A549 (cell line): ENCODE results near the gene PTGES2. TPM values are rescaled to one million over a fixed set of nuclear protein-coding genes. Genes with fewer than 3 reads are reported as not detected.

Experiments used
- ATAC-seq, 2 experiments: fragments of 200-7000 bp in 1 of 2; fragments of >200 bp in 1 of 2; cut with Nextera tagmentation in 1 of 2; cut with Tn5 transposase in 1 of 2; 3 replicates each; pipeline versions ENCODE4 v1.8.0 to v1.9.1; 2018 to 2020; ENCODE audit warnings: mild to moderate bottlenecking in 1 of 2, moderate library complexity in 1 of 2
- CTCF ChIA-PET: fragments of 300-600 bp; sonication (Branson Sonifier 250); formaldehyde crosslinking; extraction: SDS; loops from one replicate; lab custom pipeline; 2021; ENCODE audit warnings: antibody characterized with exemption, inconsistent platforms; lab: Yijun Ruan, JAX
- POLR2A ChIA-PET: fragments of 350-600 bp; formaldehyde crosslinking; extraction: SDS; loops from one replicate; lab custom pipeline; 2021; ENCODE audit warnings: antibody characterized with exemption, inconsistent platforms; lab: Yijun Ruan, JAX
- DNase-seq, 2 experiments: peaks; one replicate each; pipeline versions ENCODE4 v3.0.0 to v3.0.0-alpha.2; 2011 to 2016; ENCODE audit warnings: low read depth in 1 of 2, low spot score in 1 of 2
- FAIRE-seq: peaks from 2 replicates; lab custom pipeline; 2011; peaks lifted over from hg19 to GRCh38; lab: Jason Lieb, UNC
- H3K27ac ChIP-seq, 2 experiments: fragments of >200 bp; sonication (Bioruptor Twin); formaldehyde crosslinking; 3 replicates each; pipeline ENCODE4 v1.5.1; 2016 to 2017
- H3K4me1 ChIP-seq: fragments of >200 bp; sonication (Bioruptor Twin); formaldehyde crosslinking; 3 replicates; pipeline ENCODE4 v1.6.1; 2016
- H3K4me2 ChIP-seq: fragments of >200 bp; sonication (Bioruptor Twin); formaldehyde crosslinking; 3 replicates; pipeline ENCODE4 v1.6.1; 2016
- H3K4me3 ChIP-seq: fragments of >200 bp; sonication (Bioruptor Twin); formaldehyde crosslinking; 3 replicates; pipeline ENCODE4 v1.5.1; 2016
- H3K9me3 ChIP-seq: fragments of >200 bp; sonication (Bioruptor Twin); formaldehyde crosslinking; 3 replicates; pipeline ENCODE4 v1.6.1; 2016
- EHF ChIP-seq: fragments of 250-450 bp; sonication (Bioruptor Pico); IDR thresholded peaks from 2 replicates; pipeline ENCODE4 v1.5.0; 2020; ENCODE audit warnings: mild to moderate bottlenecking
- ESRRA ChIP-seq: fragments of 150-350 bp; IDR thresholded peaks from 2 replicates; pipeline ENCODE4 v1.6.1; 2014; ENCODE audit warnings: mild to moderate bottlenecking, low read length, borderline replicate concordance
- HEYL ChIP-seq: fragments of 250-450 bp; sonication (Bioruptor Pico); IDR thresholded peaks from 2 replicates; pipeline ENCODE4 v1.8.0; 2021; ENCODE audit warnings: mild to moderate bottlenecking, moderate library complexity
- HOXA7 ChIP-seq: fragments of 250-450 bp; sonication (Bioruptor Pico); IDR thresholded peaks from 2 replicates; pipeline ENCODE4 v1.5.0; 2020; ENCODE audit warnings: mild to moderate bottlenecking, moderate library complexity
- JUN ChIP-seq, 2 experiments: fragments of >200 bp; sonication (Bioruptor Twin); formaldehyde crosslinking; IDR thresholded peaks; 2 replicates in 1 of 2; 3 replicates in 1 of 2; pipeline ENCODE4 v1.6.1; 2016 to 2017
- JUNB ChIP-seq: fragments of >200 bp; sonication (Bioruptor Twin); formaldehyde crosslinking; IDR thresholded peaks from 2 replicates; pipeline ENCODE4 v1.6.1; 2016
- KDM1A ChIP-seq: fragments of 200-600 bp; sonication (generic); IDR thresholded peaks from 2 replicates; pipeline ENCODE4 v1.6.1; 2016; ENCODE audit warnings: low read depth, mild to moderate bottlenecking
- MAFK ChIP-seq: fragments of 450-650 bp; IDR thresholded peaks from 2 replicates; pipeline ENCODE4 v1.6.1; 2014; ENCODE audit not compliant: partially characterized antibody
- MYC ChIP-seq: IDR thresholded peaks from 2 replicates; pipeline ENCODE4 v1.6.1; 2012; ENCODE audit warnings: mild to moderate bottlenecking, inconsistent platforms, low read length, improper control_type of control experiment, borderline replicate concordance
- NFE2L2 ChIP-seq: fragments of 150-350 bp; conservative IDR thresholded peaks from 2 replicates; pipeline ENCODE4 v1.6.1; 2014; ENCODE audit warnings: low read length
- NPAS2 ChIP-seq: fragments of 250-450 bp; sonication (Bioruptor Pico); IDR thresholded peaks from 2 replicates; pipeline ENCODE4 v1.8.0; 2022; ENCODE audit warnings: mild to moderate bottlenecking, moderate library complexity, borderline replicate concordance
- NR3C1 ChIP-seq: fragments of >200 bp; sonication (Bioruptor Twin); formaldehyde crosslinking; IDR thresholded peaks from 3 replicates; pipeline ENCODE4 v1.6.1; 2017
- POLR2A ChIP-seq: IDR thresholded peaks from 2 replicates; pipeline ENCODE4 v1.6.1; 2012; ENCODE audit warnings: mild to moderate bottlenecking, low read length
- POLR2AphosphoS2 ChIP-seq: conservative IDR thresholded peaks from 2 replicates; pipeline ENCODE4 v1.6.1; 2012; ENCODE audit warnings: low read length, improper control_type of control experiment, inconsistent platforms
- RAD21 ChIP-seq, 2 experiments: fragments of >200 bp in 1 of 2; sonication (Bioruptor Twin) in 1 of 2; formaldehyde crosslinking in 1 of 2; IDR thresholded peaks in 1 of 2; conservative IDR thresholded peaks in 1 of 2; 2 replicates in 1 of 2; 3 replicates in 1 of 2; pipeline ENCODE4 v1.6.1; 2012 to 2018; ENCODE audit warnings: inconsistent platforms in 1 of 2
- WGBS: methylation state at CpG from one replicate; pipeline ENCODE4 v1.1.6; 2017; ENCODE audit errors: missing lambda C conversion rate; 5-methylcytosine and 5-hydroxymethylcytosine counted together
- polyA plus RNA-seq, 4 experiments: library from polyadenylated mRNA; depleted of rRNA in 3 of 4; stranded (reverse); fragments of >200 nt; fragmentation: RNase III in 1 of 4; extraction: RNeasy Plus Mini Kit Qiagen cat#74134 plus additional on column Dnase treatment in 1 of 4; gene quantifications; 2 replicates in 3 of 4; 3 replicates in 1 of 4; pipeline ENCODE4 v1.2.3, GENCODE V29; 2011 to 2017
- TF ChIP-seq, protein P1 (sequence below): fragments of 450-650 bp; IDR thresholded peaks from 2 replicates; pipeline ENCODE4 v1.6.1; 2014; ENCODE audit warnings: antibody characterized with exemption
- TF ChIP-seq, protein P2 (sequence below): IDR thresholded peaks from 2 replicates; pipeline ENCODE4 v1.6.1; 2012
- TF ChIP-seq, protein P3 (sequence below): fragments of >200 bp; sonication (Bioruptor Twin); formaldehyde crosslinking; IDR thresholded peaks from 2 replicates; pipeline ENCODE4 v1.6.1; 2016
- TF ChIP-seq, protein P4 (sequence below): fragments of 250-450 bp; sonication (Bioruptor Pico); IDR thresholded peaks from 2 replicates; pipeline ENCODE4 v1.5.0; 2021; ENCODE audit warnings: mild to moderate bottlenecking, moderate library complexity, borderline replicate concordance
- TF ChIP-seq, protein P5 (sequence below): fragments of >200 bp; sonication (Bioruptor Twin); formaldehyde crosslinking; IDR thresholded peaks from 3 replicates; pipeline ENCODE4 v1.6.1; 2016

Gene PTGES2
- polyA plus RNA-seq, 2 of the 4 experiments (the other 2 are of a cell fraction) = 94.1 to 94.5 TPM

DNA sequence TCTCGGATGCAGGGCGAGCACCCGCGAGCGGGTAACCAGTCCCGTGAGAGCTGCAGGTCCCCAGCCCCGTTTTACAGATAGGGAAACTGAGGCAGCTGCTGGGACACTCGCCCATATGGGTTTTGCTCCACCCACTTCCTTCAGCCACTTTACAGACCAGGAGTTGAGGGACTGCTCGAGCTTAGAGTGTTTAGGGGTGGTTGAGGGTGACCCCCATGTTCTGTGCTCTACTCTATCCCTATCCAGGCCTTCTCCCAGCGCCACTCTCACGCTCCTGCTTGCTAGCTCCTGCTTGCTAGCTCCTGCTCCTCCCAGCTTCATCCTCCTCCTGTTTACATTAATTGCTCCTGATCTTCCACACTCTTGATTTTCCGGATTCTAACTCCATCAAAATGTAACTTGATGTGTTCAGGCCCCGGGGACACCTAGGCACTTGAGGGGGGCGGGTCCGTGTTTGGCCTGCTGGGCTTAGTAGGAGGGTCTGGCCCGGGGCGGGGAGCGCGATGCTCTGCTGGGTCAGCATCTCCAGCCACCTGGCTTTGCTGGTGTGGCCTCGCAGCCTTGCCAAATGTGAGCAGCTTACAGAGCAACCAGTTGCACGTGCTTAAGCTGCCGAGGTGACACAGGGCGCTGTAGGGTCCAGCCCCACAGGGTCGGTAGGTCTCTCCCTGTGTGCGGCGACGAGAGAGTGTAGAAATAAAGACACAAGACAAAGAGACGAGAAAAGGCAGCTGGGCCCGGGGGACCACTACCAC is 1.5 kb upstream of the PTGES2 start:
- DNase-seq = no peak
- peak overlapping the region; percentile 97 for H3K4me2 ChIP-seq

DNA sequence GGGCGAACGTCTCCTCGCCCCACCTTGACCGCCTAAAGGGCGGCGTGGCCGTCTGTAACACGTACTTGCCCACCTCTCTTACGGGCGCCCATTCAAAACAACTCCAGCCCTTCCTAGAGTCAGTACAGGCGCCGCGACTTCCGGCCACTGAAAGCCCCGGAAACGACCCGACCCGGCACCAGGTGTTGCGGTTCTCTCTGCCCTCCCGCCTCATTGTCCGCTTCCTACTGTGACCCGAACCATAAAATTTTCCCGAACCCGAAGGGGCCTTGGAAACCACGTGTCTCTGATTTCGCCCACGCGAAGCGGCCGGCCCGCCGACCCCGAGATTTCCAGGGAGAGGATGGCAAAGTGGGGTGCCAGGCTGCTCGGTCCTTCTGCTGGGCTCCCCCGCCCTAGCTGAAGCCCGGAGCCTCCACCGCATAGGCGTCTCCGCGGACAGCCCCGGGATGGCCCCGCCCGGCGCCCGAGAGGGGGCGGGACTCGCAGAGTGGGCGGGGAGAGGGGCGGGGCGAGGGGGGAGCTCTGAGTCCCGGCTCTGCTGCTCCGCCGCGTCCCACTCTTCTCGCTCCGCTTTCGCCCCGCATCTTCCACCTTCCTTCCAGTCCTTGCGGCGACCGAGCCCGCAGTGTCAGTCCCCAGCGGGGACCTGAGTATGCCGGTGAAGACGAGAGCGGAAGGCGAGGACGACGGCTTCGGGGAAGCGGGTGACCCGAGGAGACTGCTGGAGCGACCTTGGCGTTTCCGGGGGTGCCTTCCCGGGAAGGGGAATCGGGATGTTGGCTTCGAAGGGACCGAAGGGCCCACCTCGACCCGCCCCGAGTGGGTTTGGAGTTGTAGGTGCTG is 684 bp upstream of the PTGES2 start:
- TF ChIP-seq, protein P1, sequence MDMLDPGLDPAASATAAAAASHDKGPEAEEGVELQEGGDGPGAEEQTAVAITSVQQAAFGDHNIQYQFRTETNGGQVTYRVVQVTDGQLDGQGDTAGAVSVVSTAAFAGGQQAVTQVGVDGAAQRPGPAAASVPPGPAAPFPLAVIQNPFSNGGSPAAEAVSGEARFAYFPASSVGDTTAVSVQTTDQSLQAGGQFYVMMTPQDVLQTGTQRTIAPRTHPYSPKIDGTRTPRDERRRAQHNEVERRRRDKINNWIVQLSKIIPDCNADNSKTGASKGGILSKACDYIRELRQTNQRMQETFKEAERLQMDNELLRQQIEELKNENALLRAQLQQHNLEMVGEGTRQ = peak; percentile 77
- peak; percentile 72 for TF ChIP-seq POLR2A
- no peak for TF ChIP-seq NPAS2 (CRISPR knock-in tag)
- no peak for TF ChIP-seq HEYL (CRISPR knock-in tag)
- TF ChIP-seq, protein P2, sequence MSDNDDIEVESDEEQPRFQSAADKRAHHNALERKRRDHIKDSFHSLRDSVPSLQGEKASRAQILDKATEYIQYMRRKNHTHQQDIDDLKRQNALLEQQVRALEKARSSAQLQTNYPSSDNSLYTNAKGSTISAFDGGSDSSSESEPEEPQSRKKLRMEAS = peak; percentile 93
- peak; percentile 17; the same call in 1 of the 2 replicates for TF ChIP-seq MYC
- TF ChIP-seq JUN (IDR thresholded peaks at IDR 0.05) = peak in 1 of 2 experiments; percentile 77; a peak in 2 of 5 replicates
- Histone ChIP-seq H3K4me3 (peak overlapping the region; percentile 87), H3K4me2 (peak overlapping the region; percentile 97), H3K4me1 (peaks cover 29% of the 10 kb centered on the region), H3K27ac (peak overlapping the region; percentile 92 to 99), H3K9me3 (no peaks in the 10 kb centered on the region)
- no peak for FAIRE-seq
- WGBS = under 1% methylated on average over 45 of the region's 82 CpGs
- peak; percentile 51 to 93 for DNase-seq
- ChIA-PET POLR2A (interaction anchor here (0.6 to 1.4 kb wide), 13 partner anchors 9 to 76 kb away, joined by 3 to 12 read pairs (median 3); partner anchors contain the start of genes BBLN, CIZ1 and SLC25A25), CTCF (interaction anchor here (0.6 to 10.9 kb wide), 7 partner anchors 16 to 1997 kb away, joined by 3 to 181 read pairs (median 5); no protein-coding TSS in a partner anchor)
- ATAC-seq = peak; percentile 71 to 88

More for the DNA sequence above, 1.5 kb upstream of the PTGES2 start:
- no peak for TF ChIP-seq HOXA7
- Histone ChIP-seq H3K4me3 (peak overlapping the region; percentile 87), H3K4me1 (peaks cover 29% of the 10 kb centered on the region), H3K9me3 (no peaks in the 10 kb centered on the region), H3K27ac (peak overlapping the region; percentile 92 to 99)
- POLR2A ChIA-PET = interaction anchor here (0.6 to 1.4 kb wide), 13 partner anchors 9 to 75 kb away, joined by 3 to 12 read pairs (median 3); partner anchors contain the start of genes BBLN, CIZ1 and SLC25A25
- 49% methylated on average over 22 of the region's 29 CpGs for WGBS
- ATAC-seq = no peak
- no peak for FAIRE-seq
- CTCF ChIA-PET = interaction anchor here (0.6 to 10.9 kb wide), 7 partner anchors 14 to 1996 kb away, joined by 3 to 181 read pairs (median 6); no protein-coding TSS in a partner anchor

DNA sequence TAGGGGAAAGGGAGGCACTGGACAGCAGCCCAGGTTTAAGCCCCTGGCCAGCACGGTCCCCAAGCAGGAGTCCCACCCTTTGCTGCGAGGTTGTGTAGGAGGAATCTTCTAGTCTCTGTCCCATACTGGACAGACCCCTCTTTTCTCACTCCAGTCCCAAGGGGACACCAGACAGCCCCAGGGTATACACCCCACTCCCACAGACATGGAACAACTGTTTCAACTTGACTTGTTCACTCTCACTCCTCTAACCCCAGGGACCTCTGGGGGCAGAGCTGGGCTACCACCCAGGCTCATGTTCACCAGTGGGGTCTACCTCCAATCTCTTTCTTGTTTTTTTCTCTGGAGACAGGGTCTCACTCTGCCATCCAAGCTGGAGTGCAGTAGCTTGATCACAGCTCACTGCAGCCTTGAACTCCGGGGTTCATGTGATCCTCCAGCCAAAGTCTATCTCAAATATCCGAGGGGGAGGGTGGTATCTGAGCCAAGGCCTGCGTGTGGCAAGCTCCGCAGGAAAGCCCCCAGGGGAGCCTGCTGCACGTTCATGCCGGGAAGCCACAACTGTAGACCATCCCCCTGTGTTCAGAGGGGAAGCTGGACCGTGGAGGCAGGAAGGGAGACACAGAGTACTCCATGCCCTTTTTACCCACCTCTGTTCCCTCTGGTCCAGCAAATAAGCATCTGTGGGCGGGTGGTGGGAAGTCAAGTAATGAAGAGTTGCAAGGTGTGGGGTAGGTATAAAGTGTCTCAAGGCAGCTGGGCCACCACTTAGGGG is 1.8 kb downstream of the PTGES2 start:
- ATAC-seq = no peak
- no peak for FAIRE-seq
- CTCF ChIA-PET = interaction anchor here (0.6 to 10.9 kb wide), 21 partner anchors 11 to 183 kb away, joined by 3 to 181 read pairs (median 7); partner anchors contain the start of gene CIZ1
- peak overlapping the region in 1 of 2 experiments; percentile 99; a peak in 3 of 6 replicates for H3K27ac ChIP-seq
- H3K4me3 ChIP-seq = peak overlapping the region; percentile 87
- WGBS = 59% methylated on average over 8 of the region's 10 CpGs
- H3K9me3 ChIP-seq = no peaks in the 10 kb centered on the region
- no peak for TF ChIP-seq EHF (CRISPR knock-in tag)
- TF ChIP-seq, protein P3, sequence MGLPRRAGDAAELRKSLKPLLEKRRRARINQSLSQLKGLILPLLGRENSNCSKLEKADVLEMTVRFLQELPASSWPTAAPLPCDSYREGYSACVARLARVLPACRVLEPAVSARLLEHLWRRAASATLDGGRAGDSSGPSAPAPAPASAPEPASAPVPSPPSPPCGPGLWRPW = no peak
- no peak for TF ChIP-seq POLR2A
- no peak for TF ChIP-seq HEYL (CRISPR knock-in tag)
- no peak for TF ChIP-seq JUNB
- TF ChIP-seq RAD21 (conservative IDR thresholded peaks at IDR 0.05 in 1 of 2, IDR thresholded peaks at IDR 0.05 in 1 of 2) = no peak
- no peak for TF ChIP-seq KDM1A
- TF ChIP-seq MAFK = no peak
- TF ChIP-seq HOXA7 = no peak
- TF ChIP-seq, protein P4, sequence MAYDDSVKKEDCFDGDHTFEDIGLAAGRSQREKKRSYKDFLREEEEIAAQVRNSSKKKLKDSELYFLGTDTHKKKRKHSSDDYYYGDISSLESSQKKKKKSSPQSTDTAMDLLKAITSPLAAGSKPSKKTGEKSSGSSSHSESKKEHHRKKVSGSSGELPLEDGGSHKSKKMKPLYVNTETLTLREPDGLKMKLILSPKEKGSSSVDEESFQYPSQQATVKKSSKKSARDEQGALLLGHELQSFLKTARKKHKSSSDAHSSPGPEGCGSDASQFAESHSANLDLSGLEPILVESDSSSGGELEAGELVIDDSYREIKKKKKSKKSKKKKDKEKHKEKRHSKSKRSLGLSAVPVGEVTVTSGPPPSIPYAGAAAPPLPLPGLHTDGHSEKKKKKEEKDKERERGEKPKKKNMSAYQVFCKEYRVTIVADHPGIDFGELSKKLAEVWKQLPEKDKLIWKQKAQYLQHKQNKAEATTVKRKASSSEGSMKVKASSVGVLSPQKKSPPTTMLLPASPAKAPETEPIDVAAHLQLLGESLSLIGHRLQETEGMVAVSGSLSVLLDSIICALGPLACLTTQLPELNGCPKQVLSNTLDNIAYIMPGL = no peak
- TF ChIP-seq NR3C1 = no peak
- TF ChIP-seq, protein P5, sequence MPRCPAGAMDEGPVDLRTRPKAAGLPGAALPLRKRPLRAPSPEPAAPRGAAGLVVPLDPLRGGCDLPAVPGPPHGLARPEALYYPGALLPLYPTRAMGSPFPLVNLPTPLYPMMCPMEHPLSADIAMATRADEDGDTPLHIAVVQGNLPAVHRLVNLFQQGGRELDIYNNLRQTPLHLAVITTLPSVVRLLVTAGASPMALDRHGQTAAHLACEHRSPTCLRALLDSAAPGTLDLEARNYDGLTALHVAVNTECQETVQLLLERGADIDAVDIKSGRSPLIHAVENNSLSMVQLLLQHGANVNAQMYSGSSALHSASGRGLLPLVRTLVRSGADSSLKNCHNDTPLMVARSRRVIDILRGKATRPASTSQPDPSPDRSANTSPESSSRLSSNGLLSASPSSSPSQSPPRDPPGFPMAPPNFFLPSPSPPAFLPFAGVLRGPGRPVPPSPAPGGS = no peak
- no peak for TF ChIP-seq ESRRA
- no peak for TF ChIP-seq POLR2AphosphoS2
- TF ChIP-seq NFE2L2 = no peak
- DNase-seq = no peak
- peak overlapping the region; percentile 97 for H3K4me2 ChIP-seq
- H3K4me1 ChIP-seq = peaks cover 26% of the 10 kb centered on the region
- POLR2A ChIA-PET = interaction anchor here (2.2 kb wide), 1 partner anchor 34 kb away, joined by 7 read pairs; the partner anchor contains the start of gene BBLN
